ENCODE measurements around the gene PITHD1.
"Not testable (repeated sequence)": the region's sequence is repeated elsewhere in the genome, so short reads cannot be mapped to it uniquely, and the experiment has no call there.

Gene PITHD1

DNA sequence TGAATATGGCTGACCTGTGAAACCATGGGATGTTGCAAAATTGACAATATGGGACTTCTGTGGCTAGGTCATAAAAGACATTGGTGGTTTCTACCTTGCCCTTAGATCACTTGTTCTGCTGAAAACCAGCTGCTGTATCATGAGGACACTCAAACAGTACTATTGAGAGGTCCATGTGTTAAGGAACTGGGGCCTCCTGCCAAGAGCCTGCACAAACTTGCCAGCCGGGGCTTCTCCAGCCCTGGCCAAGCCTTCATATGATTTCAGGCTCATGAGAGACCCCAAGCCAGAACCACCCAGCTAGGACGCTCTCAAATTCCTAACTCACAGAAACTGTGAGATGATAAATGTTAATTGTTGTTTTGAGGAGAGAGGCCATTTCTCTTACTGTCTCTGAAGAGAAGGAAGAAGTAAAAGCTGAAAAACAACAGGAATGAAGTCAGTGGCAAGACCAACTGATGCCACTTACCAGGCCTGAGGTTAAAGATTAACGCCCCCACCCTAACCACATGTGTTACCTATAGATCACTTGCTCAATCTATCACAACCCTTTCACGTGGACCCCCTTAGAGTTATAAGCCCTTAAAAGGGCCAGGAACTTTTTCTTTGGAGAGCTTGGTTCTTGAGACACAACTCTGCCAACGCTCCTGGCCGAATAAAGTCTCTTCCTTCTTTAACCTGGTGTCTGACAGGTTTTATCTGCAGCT is 3.9 kb upstream of the PITHD1 start:
- Histone ChIP-seq H3K36me3 (ENCODE audit: control insufficient read depth, insufficient read depth, low read length) (no peaks in the 10 kb centered on the region), H3K27ac (ENCODE audit: insufficient read depth, low read depth, low read length, poor library complexity, severe bottlenecking) (no peak overlapping the region), H3K9me3 (ENCODE audit: control insufficient read depth, low read length) (no peaks in the 10 kb centered on the region), H3K4me1 (ENCODE audit: control insufficient read depth, insufficient read depth, low read length) (peaks cover 5% of the 10 kb centered on the region), H3K4me3 (ENCODE audit: insufficient read depth, low read depth, low read length) (no peak overlapping the region), H3K27me3 (ENCODE audit: control insufficient read depth, insufficient read depth, low read length, poor library complexity, severe bottlenecking) (no peaks in the 10 kb centered on the region)
- 91 to 92% methylated on average over 5 to 6 of the region's 6 CpGs for WGBS, 2 experiments

DNA sequence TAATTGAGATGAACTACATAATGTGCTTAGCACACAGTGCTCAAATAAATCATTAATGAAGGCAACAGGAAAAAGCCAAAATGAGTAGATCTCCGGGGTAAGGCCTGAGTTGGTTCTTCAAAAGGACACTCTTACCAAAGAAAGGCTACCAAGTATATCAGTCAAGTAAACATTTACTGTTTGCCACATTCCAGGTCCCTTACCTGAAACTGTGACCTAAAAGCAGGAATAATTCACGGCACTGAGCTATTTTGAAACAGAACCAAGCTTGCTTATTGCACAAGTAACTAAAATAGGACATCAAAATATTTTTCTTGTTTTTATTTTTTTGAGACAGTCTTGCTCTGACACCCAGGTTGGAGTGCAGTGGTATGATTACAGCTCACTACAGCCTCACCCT is 2.0 kb upstream of the PITHD1 start:
- Histone ChIP-seq H3K27ac (ENCODE audit: insufficient read depth, low read depth, low read length, poor library complexity, severe bottlenecking) (no peak overlapping the region), H3K9me3 (ENCODE audit: control insufficient read depth, low read length) (no peaks in the 10 kb centered on the region)
- WGBS, 2 experiments, result 90 to 95% methylated on average over 2 of the region's 2 CpGs

DNA sequence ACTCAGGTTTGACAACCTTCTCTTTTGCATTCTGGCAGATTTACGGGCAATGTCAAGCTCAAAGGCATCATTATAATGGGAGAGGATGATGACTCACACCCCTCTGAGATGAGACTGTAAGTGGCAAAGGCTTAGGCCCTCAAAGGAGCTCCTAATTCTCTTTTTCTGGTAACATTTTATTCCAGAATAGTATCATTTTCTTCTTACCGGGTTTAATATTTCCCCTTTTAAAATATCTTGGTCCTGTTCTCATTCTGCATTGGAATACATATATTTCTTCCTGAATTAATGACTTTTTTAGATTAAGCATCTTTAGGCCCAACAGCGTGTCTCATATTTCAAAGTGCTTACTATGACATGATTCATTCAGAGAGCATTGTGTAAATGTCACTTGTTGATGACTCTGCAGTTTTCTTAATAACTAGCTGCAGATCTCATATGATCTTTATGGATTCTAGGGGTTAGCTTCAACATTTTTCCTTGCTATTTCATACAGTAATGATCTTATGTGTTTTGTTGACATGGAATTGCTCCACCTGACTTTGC is 1.7 kb downstream of the PITHD1 start:
- Histone ChIP-seq H3K9me3 (ENCODE audit: control insufficient read depth, low read length) (no peaks in the 10 kb centered on the region), H3K27ac (ENCODE audit: insufficient read depth, low read depth, low read length, poor library complexity, severe bottlenecking) (no peak overlapping the region), H3K4me3 (ENCODE audit: insufficient read depth, low read depth, low read length) (no peak overlapping the region), H3K27me3 (ENCODE audit: control insufficient read depth, insufficient read depth, low read length, poor library complexity, severe bottlenecking) (no peaks in the 10 kb centered on the region), H3K36me3 (ENCODE audit: control insufficient read depth, insufficient read depth, low read length) (peaks cover 6% of the 10 kb centered on the region), H3K4me1 (ENCODE audit: control insufficient read depth, insufficient read depth, low read length) (peaks cover 8% of the 10 kb centered on the region)
- 95 to 97% methylated on average over 3 of the region's 3 CpGs for WGBS, 2 experiments

More for the DNA sequence above, 2.0 kb upstream of the PITHD1 start:
- H3K4me1 ChIP-seq (ENCODE audit: control insufficient read depth, insufficient read depth, low read length), result peaks cover 8% of the 10 kb centered on the region
- H3K36me3 ChIP-seq (ENCODE audit: control insufficient read depth, insufficient read depth, low read length), result peaks cover 6% of the 10 kb centered on the region
- no peaks in the 10 kb centered on the region for H3K27me3 ChIP-seq (ENCODE audit: control insufficient read depth, insufficient read depth, low read length, poor library complexity, severe bottlenecking)
- no peak overlapping the region for H3K4me3 ChIP-seq (ENCODE audit: insufficient read depth, low read depth, low read length)

DNA sequence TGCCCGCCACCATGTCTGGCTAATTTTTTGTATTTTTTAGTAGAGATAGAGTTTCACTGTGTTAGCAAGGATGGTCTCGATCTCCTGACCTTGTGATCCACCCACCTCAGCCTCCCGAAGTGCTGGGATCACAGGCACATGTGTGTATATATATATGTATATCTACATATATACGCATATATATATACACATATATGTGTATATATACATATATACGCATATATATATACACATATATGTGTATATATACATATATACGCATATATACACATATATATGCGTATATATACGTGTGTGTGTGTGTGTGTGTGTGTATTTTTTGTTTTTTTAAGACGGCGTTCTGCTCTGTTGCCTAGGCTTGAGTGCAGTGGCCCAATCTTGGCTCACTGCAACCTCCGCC is 4.9 kb downstream of the PITHD1 start:
- H3K36me3 ChIP-seq (ENCODE audit: control insufficient read depth, insufficient read depth, low read length), result peaks cover 29% of the 10 kb centered on the region
- H3K9me3 ChIP-seq (ENCODE audit: control insufficient read depth, low read length); H3K27me3 ChIP-seq (ENCODE audit: control insufficient read depth, insufficient read depth, low read length, poor library complexity, severe bottlenecking); H3K4me1 ChIP-seq (ENCODE audit: control insufficient read depth, insufficient read depth, low read length); H3K4me3 ChIP-seq (ENCODE audit: insufficient read depth, low read depth, low read length); H3K27ac ChIP-seq (ENCODE audit: insufficient read depth, low read depth, low read length, poor library complexity, severe bottlenecking): not testable (repeated sequence)
- WGBS, 2 experiments, result 91 to 96% methylated on average over 6 to 7 of the region's 11 CpGs

DNA sequence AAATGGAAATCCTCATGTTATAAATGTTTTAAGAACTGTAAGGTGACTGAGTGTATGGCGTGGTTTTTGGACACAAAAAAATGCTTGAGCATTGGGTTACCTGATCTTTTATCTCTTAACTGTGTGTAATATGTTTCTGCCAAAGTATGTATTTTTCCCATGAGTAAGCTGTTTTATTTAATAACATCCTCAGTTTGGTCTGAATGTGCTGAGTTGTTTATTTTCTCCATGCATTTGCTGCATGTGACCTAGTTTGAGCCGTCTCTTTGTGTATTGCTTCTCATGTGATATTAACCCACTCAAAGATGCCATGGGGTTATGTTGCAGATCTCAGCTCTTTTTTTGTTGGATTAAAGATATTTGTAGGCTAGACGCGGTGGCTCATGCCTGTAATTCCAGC is 6.6 kb downstream of the PITHD1 start:
- H3K27me3 ChIP-seq (ENCODE audit: control insufficient read depth, insufficient read depth, low read length, poor library complexity, severe bottlenecking), result no peaks in the 10 kb centered on the region
- 94 to 95% methylated on average over 4 of the region's 4 CpGs for WGBS, 2 experiments
- H3K36me3 ChIP-seq (ENCODE audit: control insufficient read depth, insufficient read depth, low read length), result peaks cover 29% of the 10 kb centered on the region
- H3K4me3 ChIP-seq (ENCODE audit: insufficient read depth, low read depth, low read length), result no peak overlapping the region
- no peak overlapping the region for H3K27ac ChIP-seq (ENCODE audit: insufficient read depth, low read depth, low read length, poor library complexity, severe bottlenecking)
- H3K9me3 ChIP-seq (ENCODE audit: control insufficient read depth, low read length), result no peaks in the 10 kb centered on the region
- H3K4me1 ChIP-seq (ENCODE audit: control insufficient read depth, insufficient read depth, low read length), result no peaks in the 10 kb centered on the region

DNA sequence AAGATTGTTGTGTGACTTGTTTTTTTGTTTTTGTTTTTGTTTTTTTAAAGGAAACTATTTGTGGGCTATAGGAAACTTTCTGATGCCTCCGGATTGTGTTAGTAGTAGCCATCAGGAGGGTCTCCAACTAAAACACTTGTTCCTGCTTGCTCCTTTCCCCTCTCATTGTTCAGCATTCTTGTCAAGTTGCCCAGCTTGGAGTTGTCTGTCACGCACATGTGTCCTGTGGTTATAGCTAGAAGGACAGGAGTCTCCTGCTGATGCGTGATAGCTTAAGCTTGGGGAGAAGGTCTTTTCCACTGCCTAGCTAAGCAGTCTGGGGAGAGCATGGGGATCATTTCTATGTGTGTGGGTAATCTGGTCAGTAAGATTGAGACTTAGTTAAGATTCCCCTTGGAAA is 9.5 kb downstream of the PITHD1 start:
- peaks cover 24% of the 10 kb centered on the region for H3K36me3 ChIP-seq (ENCODE audit: control insufficient read depth, insufficient read depth, low read length)
- peaks cover 6% of the 10 kb centered on the region for H3K4me1 ChIP-seq (ENCODE audit: control insufficient read depth, insufficient read depth, low read length)
- no peak overlapping the region for H3K4me3 ChIP-seq (ENCODE audit: insufficient read depth, low read depth, low read length)
- WGBS, 2 experiments, result 94 to 98% methylated on average over 3 of the region's 3 CpGs
- no peaks in the 10 kb centered on the region for H3K27me3 ChIP-seq (ENCODE audit: control insufficient read depth, insufficient read depth, low read length, poor library complexity, severe bottlenecking)
- no peaks in the 10 kb centered on the region for H3K9me3 ChIP-seq (ENCODE audit: control insufficient read depth, low read length)
- no peak overlapping the region for H3K27ac ChIP-seq (ENCODE audit: insufficient read depth, low read depth, low read length, poor library complexity, severe bottlenecking)

DNA sequence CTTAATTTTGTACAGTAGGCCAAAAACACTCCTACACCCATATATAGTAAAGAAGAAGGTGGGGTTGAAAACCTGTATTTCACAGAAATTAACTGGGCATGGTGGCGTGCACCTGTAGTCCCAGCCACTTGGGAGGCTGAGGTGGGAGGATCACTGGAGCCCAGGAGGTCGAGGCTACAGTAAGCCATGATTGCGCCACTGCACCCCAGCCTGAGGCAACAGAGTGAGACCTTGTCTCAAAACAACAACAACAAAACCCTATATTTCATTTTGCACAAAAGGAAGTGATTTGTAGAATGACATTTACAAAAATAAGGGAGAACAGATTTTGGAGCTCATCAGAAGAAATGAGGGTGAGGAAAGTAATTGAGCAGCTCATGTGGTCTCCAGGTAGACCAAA is 10.5 kb downstream of the PITHD1 start:
- 91 to 94% methylated on average over 2 to 3 of the region's 3 CpGs for WGBS, 2 experiments

DNA sequence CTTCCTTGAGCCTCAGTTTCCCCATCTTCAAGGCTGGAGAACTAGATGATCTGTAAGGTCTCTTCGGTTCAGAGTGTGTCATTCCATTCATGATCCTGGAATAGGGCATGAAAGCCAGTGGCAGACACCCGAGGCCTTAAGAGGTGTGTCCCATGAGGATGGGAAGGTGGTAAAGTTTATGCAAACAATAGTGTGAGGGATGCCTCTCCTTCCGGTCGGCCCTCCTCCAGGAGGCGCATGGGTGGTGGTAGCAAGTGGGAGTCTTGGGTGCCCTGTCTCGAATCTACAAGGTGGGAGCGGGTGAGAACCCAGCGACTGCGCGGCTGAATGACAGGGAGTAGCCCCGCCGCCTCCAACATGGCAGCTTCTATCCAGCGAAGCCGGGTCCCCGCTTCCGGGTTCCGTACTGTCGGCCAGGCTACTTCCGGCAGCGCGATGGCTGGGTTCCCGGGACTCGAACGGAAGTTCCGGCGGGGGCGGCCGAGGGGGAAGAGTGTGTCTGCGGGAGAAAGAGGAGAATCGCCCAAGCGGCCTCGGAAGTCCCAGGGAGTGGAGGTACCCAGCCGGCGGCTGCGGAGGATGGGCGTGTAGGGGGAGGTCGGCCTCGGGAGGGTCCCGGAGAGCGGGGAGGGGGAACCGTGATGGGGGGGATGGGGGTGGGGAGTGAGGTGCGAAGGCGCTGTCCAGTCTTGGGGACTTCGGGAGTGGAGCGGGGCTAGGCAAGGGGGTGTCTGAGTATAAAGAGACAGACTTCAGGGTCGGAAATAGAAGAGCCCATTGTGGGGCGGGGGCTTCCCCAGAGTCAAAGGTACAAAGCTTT is 12.7 kb downstream of the PITHD1 start, which contains the start of gene LYPLA2:
LYPLA2 (plus strand) TSS at position 450 of the 820 bp plus-strand sequence. CDS start 1,538 bp downstream, outside the sequence.
- H3K9me3 ChIP-seq (ENCODE audit: control insufficient read depth, low read length), result no peaks in the 10 kb centered on the region
- H3K4me1 ChIP-seq (ENCODE audit: control insufficient read depth, insufficient read depth, low read length), result peaks cover 6% of the 10 kb centered on the region
- H3K4me3 ChIP-seq (ENCODE audit: insufficient read depth, low read depth, low read length), result peak within 1 kb of the TSS; percentile 69
- H3K27ac ChIP-seq (ENCODE audit: insufficient read depth, low read depth, low read length, poor library complexity, severe bottlenecking), result no peak within 1 kb of the TSS
- peaks cover 18% of the 10 kb centered on the region for H3K36me3 ChIP-seq (ENCODE audit: control insufficient read depth, insufficient read depth, low read length)
- no peaks in the 10 kb centered on the region for H3K27me3 ChIP-seq (ENCODE audit: control insufficient read depth, insufficient read depth, low read length, poor library complexity, severe bottlenecking)
- 2% methylated on average over 47 of the region's 47 CpGs for WGBS, 2 experiments

More for the DNA sequence above, 10.5 kb downstream of the PITHD1 start:
- peaks cover 6% of the 10 kb centered on the region for H3K4me1 ChIP-seq (ENCODE audit: control insufficient read depth, insufficient read depth, low read length)
- no peaks in the 10 kb centered on the region for H3K9me3 ChIP-seq (ENCODE audit: control insufficient read depth, low read length)
- H3K36me3 ChIP-seq (ENCODE audit: control insufficient read depth, insufficient read depth, low read length), result peaks cover 24% of the 10 kb centered on the region
- no peaks in the 10 kb centered on the region for H3K27me3 ChIP-seq (ENCODE audit: control insufficient read depth, insufficient read depth, low read length, poor library complexity, severe bottlenecking)
- H3K27ac ChIP-seq (ENCODE audit: insufficient read depth, low read depth, low read length, poor library complexity, severe bottlenecking), result no peak overlapping the region
- no peak overlapping the region for H3K4me3 ChIP-seq (ENCODE audit: insufficient read depth, low read depth, low read length)

DNA sequence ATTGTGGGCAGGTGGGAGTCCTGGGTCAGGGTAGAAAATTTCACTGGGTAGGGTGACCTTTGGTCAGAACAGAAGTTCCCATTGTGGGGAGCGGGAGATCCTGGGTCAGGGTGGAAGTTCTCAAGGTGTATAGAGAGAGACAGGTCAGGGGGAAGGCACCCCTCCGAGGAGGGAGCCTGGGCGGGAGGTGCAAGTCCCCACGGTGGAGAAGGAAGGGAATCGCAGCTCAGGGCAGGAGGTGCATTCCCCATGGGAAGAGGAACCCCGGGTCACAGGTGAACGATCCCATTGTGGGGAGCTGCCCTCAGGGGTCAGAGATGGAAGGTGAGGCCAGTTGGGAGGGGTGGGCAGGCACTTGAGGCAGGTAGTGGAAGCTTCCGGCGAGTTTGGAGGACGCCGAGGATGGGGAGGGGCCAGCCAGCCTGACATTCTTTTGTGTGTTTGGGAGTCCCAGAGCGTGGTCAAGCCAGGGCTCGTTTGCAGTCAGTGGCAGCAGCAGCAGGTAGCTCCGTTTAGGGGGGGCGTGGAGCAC is 13.4 kb downstream of the PITHD1 start:
- Histone ChIP-seq H3K27ac (ENCODE audit: insufficient read depth, low read depth, low read length, poor library complexity, severe bottlenecking) (no peak overlapping the region), H3K27me3 (ENCODE audit: control insufficient read depth, insufficient read depth, low read length, poor library complexity, severe bottlenecking) (no peaks in the 10 kb centered on the region), H3K4me1 (ENCODE audit: control insufficient read depth, insufficient read depth, low read length) (peaks cover 6% of the 10 kb centered on the region), H3K9me3 (ENCODE audit: control insufficient read depth, low read length) (no peaks in the 10 kb centered on the region), H3K36me3 (ENCODE audit: control insufficient read depth, insufficient read depth, low read length) (peaks cover 13% of the 10 kb centered on the region), H3K4me3 (ENCODE audit: insufficient read depth, low read depth, low read length) (peak overlapping the region; percentile 69)
- 1 to 2% methylated on average over 15 of the region's 15 CpGs for WGBS, 2 experiments

Measured in ectodermal cell (in vitro differentiated cells).